Spleen (tissue), 7 donors: ENCODE data around the gene RGL4.

Experiments used
- CTCF ChIP-seq, 11 experiments: fragments of 200-600 bp in 7 of 11; fragments of 450-650 bp in 4 of 11; sonication (generic) in 4 of 11; IDR thresholded peaks in 8 of 11; conservative IDR thresholded peaks in 3 of 11; 1 replicate in 7 of 11; 2 replicates in 4 of 11; pipeline versions ENCODE4 v1.4.0 to v1.8.0; 2016 to 2021; ENCODE audit warnings: antibody characterized with exemption in 11 of 11, inconsistent platforms in 4 of 11, mild to moderate bottlenecking in 1 of 11
- POLR2A ChIP-seq, 3 donors: fragments of 450-650 bp; IDR thresholded peaks; one replicate each; pipeline ENCODE4 v1.5.1; 2017; ENCODE audit warnings: antibody characterized with exemption in 3 of 3, mild to moderate bottlenecking in 1 of 3
- donor health status: DM: no; HTN: no; CAD: no; lungs with moderate emphysema.
- donor health status: DM: no; HTN: no; CAD: no.
- donor health status: DM: no; HTN: no; CAD: no.

DNA sequence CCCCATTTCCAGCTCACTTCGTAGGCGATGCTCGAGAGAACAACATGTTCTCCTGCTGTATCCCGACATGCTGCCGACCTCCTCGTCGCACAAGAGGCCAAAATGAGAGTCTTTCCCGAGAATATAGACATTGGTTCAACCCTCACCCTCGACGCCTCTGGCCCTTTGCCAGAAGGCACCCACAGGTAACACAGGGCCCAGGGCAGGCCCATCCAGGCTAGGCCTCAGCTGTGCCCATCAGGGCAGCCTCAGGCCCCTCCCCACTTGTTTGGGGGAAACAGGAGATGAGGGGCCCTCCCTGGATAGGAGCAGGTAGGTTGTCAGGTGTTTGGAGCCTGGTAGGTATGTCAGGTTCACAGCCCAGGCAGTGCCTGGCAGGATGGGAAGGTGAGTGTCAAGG is 2.7 kb upstream of the RGL4 start:
- no peak for TF ChIP-seq CTCF (IDR thresholded peaks at IDR 0.05 in 8 of 11, conservative IDR thresholded peaks at IDR 0.05 in 3 of 11)
- TF ChIP-seq POLR2A (IDR thresholded peaks at IDR 0.05) = no peak
